ENCODE data around the gene MRPL58. TPM values are rescaled to one million over a fixed set of nuclear protein-coding genes. Genes with fewer than 3 reads are reported as not detected.

The MRPL58 gene
- total and polyA plus RNA-seq, 10 of the 15 experiments (the other 5 are each of a cell fraction or from before 2014, with no cell fraction given) = 23.0 to 64.3 (median 51.9) TPM

GRCh38 chr17:75048249-75048878 is 35.9 kb downstream of the MRPL58 start:
- 51% methylated on average over 5 of the region's 5 CpGs for WGBS (ENCODE audit: insufficient coverage, insufficient replicate concordance, low lambda C conversion rate, missing lambda C conversion rate)
- H3K27ac ChIP-seq (ENCODE audit: control insufficient read depth, insufficient read depth) = no peak overlapping the region
- H3K9ac ChIP-seq (ENCODE audit: control insufficient read depth, insufficient read depth, low read length) = no peak overlapping the region; the same call in 1 of the 2 replicates
- DNase-seq (ENCODE audit: low read depth, low spot score) (no peak), FAIRE-seq (no peak), ATAC-seq (no peak)
- in situ Hi-C loops (cut with MboI) = no loop called here
- no peaks in the 10 kb centered on the region for H3K27me3 ChIP-seq (replicated peaks in 1 of 2; ENCODE audit: control insufficient read depth in 2 of 2, insufficient read depth in 2 of 2, low read length in 1 of 2)
- H3K4me1 ChIP-seq (ENCODE audit: control insufficient read depth, insufficient read depth, low read length) = peaks cover 3% of the 10 kb centered on the region
- H3K36me3 ChIP-seq (ENCODE audit: control insufficient read depth in 2 of 2, insufficient read depth in 2 of 2, low read length in 1 of 2) = no peaks in the 10 kb centered on the region; a peak in 2 of 4 replicates
- H2AFZ ChIP-seq (ENCODE audit: control insufficient read depth, low read depth, low read length) = no peak overlapping the region
- RAD21 ChIA-PET (ENCODE audit: unreplicated experiment) = interaction anchor here (0.5 to 4.3 kb wide), 9 partner anchors 11 to 87 kb away, joined by 3 to 22 read pairs (median 5); no protein-coding TSS in a partner anchor
- POLR2A ChIA-PET = interaction anchor here (0.5 to 1.4 kb wide), 9 partner anchors 12 to 202 kb away, joined by 3 to 7 read pairs (median 4); partner anchors contain the start of genes CDR2L and MRPL58
- no peak for TF ChIP-seq ZZZ3 (IDR thresholded peaks at IDR 0.05; ENCODE audit: control insufficient read depth, insufficient read length, low read depth)
- TF ChIP-seq GABPA (IDR thresholded peaks at IDR 0.05; ENCODE audit: low read depth) = no peak
- TF ChIP-seq CEBPB (IDR thresholded peaks at IDR 0.05; ENCODE audit: borderline replicate concordance in 1 of 2, low read depth in 2 of 2, low read length in 2 of 2) = no peak
- TF ChIP-seq NFIC (IDR thresholded peaks at IDR 0.05; ENCODE audit: low read depth, low read length) = no peak
- TF ChIP-seq SKIL (IDR thresholded peaks at IDR 0.05; ENCODE audit: low read depth, poor library complexity, severe bottlenecking) = no peak
- TF ChIP-seq YY1 (IDR thresholded peaks at IDR 0.05; ENCODE audit: low read depth, low read length) = no peak
- TF ChIP-seq NFYB (IDR thresholded peaks at IDR 0.05; ENCODE audit: insufficient read depth, low read depth, low read length) = no peak
- no peaks in the 10 kb centered on the region for H4K20me1 ChIP-seq (ENCODE audit: control insufficient read depth, insufficient read depth)
- peak overlapping the region; percentile 97 for H3K4me3 ChIP-seq
- SMC1A ChIA-PET (ENCODE audit: uncharacterized antibody, unreplicated experiment) = interaction anchor here (0.9 to 2.5 kb wide), 8 partner anchors 8 to 124 kb away, joined by 3 to 11 read pairs (median 6); partner anchors contain the start of gene MRPL58
- no peaks in the 10 kb centered on the region for H3K9me3 ChIP-seq (replicated peaks; ENCODE audit: control insufficient read depth, insufficient read depth, low read length)
- H3K4me2 ChIP-seq (ENCODE audit: control insufficient read depth, insufficient read depth) = peak overlapping the region; percentile 87
- peaks cover 22% of the 10 kb centered on the region for H3K79me2 ChIP-seq (ENCODE audit: control insufficient read depth, insufficient read depth, low read length)
- BruUV-seq (replicated peaks) = no TSS peak
- CTCF ChIA-PET = interaction anchor here (0.8 to 2.7 kb wide), 13 partner anchors 9 to 155 kb away, joined by 3 to 16 read pairs (median 5); partner anchors contain the start of gene MRPL58
- intact Hi-C loops (cut with micrococcal nuclease; ENCODE audit: unreplicated experiment) = no loop called here

All from GM12878 (cell line).